ENCODE data around the gene TENM4.

DNA sequence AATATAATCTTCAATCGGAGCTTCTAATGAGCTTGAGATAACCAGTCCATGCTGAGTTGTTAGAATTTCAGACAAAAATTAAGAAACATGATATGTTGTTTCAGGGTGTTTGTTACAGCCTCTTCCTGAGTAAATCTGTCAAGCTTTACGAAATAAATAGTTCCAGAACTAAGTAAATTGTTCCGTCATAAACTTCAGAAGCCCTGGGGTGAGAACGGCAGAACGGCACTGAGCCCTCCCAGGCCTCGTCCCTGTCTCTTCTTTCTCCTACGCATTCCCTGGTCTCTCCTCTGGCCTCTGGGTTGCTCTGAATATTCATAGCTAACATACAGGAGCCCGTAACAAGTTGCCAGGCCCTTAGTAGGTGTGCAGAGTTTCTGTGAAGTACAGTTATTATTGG, 475.4 kb downstream of the TENM4 start:
- TF ChIP-seq, protein P1, sequence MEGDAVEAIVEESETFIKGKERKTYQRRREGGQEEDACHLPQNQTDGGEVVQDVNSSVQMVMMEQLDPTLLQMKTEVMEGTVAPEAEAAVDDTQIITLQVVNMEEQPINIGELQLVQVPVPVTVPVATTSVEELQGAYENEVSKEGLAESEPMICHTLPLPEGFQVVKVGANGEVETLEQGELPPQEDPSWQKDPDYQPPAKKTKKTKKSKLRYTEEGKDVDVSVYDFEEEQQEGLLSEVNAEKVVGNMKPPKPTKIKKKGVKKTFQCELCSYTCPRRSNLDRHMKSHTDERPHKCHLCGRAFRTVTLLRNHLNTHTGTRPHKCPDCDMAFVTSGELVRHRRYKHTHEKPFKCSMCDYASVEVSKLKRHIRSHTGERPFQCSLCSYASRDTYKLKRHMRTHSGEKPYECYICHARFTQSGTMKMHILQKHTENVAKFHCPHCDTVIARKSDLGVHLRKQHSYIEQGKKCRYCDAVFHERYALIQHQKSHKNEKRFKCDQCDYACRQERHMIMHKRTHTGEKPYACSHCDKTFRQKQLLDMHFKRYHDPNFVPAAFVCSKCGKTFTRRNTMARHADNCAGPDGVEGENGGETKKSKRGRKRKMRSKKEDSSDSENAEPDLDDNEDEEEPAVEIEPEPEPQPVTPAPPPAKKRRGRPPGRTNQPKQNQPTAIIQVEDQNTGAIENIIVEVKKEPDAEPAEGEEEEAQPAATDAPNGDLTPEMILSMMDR (IDR thresholded peaks at IDR 0.05; ENCODE audit: borderline replicate concordance, extremely low read depth, low read length, poor library complexity, severe bottlenecking), result no peak
- no peak for TF ChIP-seq EZH2 (IDR thresholded peaks at IDR 0.05; ENCODE audit: borderline replicate concordance, low read depth, low read length, severe bottlenecking)

Measured in DND-41 (cell line).